Fibroblast of lung (primary cell): ENCODE data around the gene SCO2.

Source experiments
- EZH2 ChIP-seq: IDR thresholded peaks from 2 replicates; pipeline ENCODE4 v1.5.1; 2012; ENCODE audit warnings: low read length, control low read depth, mild to moderate bottlenecking; ENCODE audit errors: missing control alignments
- TF ChIP-seq, protein P1 (sequence below), 2 donors: IDR thresholded peaks in 1 of 2; conservative IDR thresholded peaks in 1 of 2; 1 replicate in 1 of 2; 2 replicates in 1 of 2; pipeline ENCODE4 v1.5.1; 2011 to 2012; ENCODE audit warnings: low read length in 2 of 2, control low read depth in 1 of 2, inconsistent platforms in 1 of 2, low read depth in 1 of 2, mild to moderate bottlenecking in 1 of 2

DNA sequence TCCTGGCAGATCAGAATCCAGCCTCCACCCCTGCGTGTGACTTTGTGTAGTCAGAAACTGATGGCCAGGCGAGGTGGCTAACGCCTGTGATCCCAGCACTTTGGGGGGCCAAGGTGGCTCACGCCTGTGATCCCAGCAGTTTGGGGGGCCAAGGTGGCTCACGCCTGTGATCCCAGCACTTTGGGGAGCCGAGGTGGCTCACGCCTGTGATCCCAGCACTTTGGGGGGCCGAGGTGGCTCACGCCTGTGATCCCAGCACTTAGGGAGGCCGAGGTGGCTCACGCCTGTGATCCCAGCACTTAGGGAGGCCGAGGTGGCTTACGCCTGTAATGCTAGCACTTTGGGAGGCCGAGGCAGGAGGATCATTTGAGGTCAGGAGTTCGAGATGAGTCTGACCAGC lies 12.2 kb downstream of the SCO2 start:
- TF ChIP-seq, protein P1, sequence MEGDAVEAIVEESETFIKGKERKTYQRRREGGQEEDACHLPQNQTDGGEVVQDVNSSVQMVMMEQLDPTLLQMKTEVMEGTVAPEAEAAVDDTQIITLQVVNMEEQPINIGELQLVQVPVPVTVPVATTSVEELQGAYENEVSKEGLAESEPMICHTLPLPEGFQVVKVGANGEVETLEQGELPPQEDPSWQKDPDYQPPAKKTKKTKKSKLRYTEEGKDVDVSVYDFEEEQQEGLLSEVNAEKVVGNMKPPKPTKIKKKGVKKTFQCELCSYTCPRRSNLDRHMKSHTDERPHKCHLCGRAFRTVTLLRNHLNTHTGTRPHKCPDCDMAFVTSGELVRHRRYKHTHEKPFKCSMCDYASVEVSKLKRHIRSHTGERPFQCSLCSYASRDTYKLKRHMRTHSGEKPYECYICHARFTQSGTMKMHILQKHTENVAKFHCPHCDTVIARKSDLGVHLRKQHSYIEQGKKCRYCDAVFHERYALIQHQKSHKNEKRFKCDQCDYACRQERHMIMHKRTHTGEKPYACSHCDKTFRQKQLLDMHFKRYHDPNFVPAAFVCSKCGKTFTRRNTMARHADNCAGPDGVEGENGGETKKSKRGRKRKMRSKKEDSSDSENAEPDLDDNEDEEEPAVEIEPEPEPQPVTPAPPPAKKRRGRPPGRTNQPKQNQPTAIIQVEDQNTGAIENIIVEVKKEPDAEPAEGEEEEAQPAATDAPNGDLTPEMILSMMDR (conservative IDR thresholded peaks at IDR 0.05 in 1 of 2, IDR thresholded peaks at IDR 0.05 in 1 of 2; ENCODE audit: low read depth in 1 of 2, low read length in 2 of 2): no peak
- no peak for TF ChIP-seq EZH2
